ENCODE results near the gene EVI5. TPM values are rescaled to one million over a fixed set of nuclear protein-coding genes. Genes with fewer than 3 reads are reported as not detected.

EVI5 gene
- total RNA-seq, 1 experiment from 2014 or later, result 11.4 TPM

GRCh38 chr1:92503043-92503925, 281.6 kb downstream of the EVI5 start (continued):
- TF ChIP-seq ZNF232 (CRISPR knock-in tag; IDR thresholded peaks at IDR 0.05) (no peak), CREB1 (CRISPR knock-in tag; IDR thresholded peaks at IDR 0.05) (no peak)

- no peaks in the 10 kb centered on the region for H3K36me3 Mint-ChIP-seq
- H3K9me3 Mint-ChIP-seq, result peaks cover 8% of the 10 kb centered on the region
- ATAC-seq (no peak), DNase-seq (ENCODE audit: low spot score) (no peak)
- no peak overlapping the region for H3K4me3 Mint-ChIP-seq
- ChIA-PET POLR2A (interaction anchor here (0.7 kb wide), 2 partner anchors 274 to 1664 kb away, joined by 6 to 10 read pairs; no protein-coding TSS in a partner anchor), CTCF (interaction anchor here (0.6 kb wide), 1 partner anchor 329 kb away, joined by 3 read pairs; no protein-coding TSS in a partner anchor)
- H3K4me1 Mint-ChIP-seq, result no peaks in the 10 kb centered on the region
- H3K27ac Mint-ChIP-seq, result no peak overlapping the region
- H3K27me3 Mint-ChIP-seq (ENCODE audit: low read depth), result peaks cover 4% of the 10 kb centered on the region; the same call in 1 of the 2 replicates
- no peak for TF ChIP-seq ZNF425 (CRISPR knock-in tag; conservative IDR thresholded peaks at IDR 0.05)
- TF ChIP-seq MAX (CRISPR knock-in tag; IDR thresholded peaks at IDR 0.05), result no peak
- TF ChIP-seq ZNF396 (CRISPR knock-in tag; IDR thresholded peaks at IDR 0.05; ENCODE audit: borderline replicate concordance), result no peak
- TF ChIP-seq JUN (CRISPR knock-in tag; IDR thresholded peaks at IDR 0.05), result no peak
- no peak for TF ChIP-seq PRRX2 (CRISPR knock-in tag; IDR thresholded peaks at IDR 0.05)
- TF ChIP-seq, protein P1, sequence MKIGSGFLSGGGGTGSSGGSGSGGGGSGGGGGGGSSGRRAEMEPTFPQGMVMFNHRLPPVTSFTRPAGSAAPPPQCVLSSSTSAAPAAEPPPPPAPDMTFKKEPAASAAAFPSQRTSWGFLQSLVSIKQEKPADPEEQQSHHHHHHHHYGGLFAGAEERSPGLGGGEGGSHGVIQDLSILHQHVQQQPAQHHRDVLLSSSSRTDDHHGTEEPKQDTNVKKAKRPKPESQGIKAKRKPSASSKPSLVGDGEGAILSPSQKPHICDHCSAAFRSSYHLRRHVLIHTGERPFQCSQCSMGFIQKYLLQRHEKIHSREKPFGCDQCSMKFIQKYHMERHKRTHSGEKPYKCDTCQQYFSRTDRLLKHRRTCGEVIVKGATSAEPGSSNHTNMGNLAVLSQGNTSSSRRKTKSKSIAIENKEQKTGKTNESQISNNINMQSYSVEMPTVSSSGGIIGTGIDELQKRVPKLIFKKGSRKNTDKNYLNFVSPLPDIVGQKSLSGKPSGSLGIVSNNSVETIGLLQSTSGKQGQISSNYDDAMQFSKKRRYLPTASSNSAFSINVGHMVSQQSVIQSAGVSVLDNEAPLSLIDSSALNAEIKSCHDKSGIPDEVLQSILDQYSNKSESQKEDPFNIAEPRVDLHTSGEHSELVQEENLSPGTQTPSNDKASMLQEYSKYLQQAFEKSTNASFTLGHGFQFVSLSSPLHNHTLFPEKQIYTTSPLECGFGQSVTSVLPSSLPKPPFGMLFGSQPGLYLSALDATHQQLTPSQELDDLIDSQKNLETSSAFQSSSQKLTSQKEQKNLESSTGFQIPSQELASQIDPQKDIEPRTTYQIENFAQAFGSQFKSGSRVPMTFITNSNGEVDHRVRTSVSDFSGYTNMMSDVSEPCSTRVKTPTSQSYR (CRISPR knock-in tag; IDR thresholded peaks at IDR 0.05), result no peak
- no peak for TF ChIP-seq SMAD4 (CRISPR knock-in tag; IDR thresholded peaks at IDR 0.05)
- TF ChIP-seq, protein P2, sequence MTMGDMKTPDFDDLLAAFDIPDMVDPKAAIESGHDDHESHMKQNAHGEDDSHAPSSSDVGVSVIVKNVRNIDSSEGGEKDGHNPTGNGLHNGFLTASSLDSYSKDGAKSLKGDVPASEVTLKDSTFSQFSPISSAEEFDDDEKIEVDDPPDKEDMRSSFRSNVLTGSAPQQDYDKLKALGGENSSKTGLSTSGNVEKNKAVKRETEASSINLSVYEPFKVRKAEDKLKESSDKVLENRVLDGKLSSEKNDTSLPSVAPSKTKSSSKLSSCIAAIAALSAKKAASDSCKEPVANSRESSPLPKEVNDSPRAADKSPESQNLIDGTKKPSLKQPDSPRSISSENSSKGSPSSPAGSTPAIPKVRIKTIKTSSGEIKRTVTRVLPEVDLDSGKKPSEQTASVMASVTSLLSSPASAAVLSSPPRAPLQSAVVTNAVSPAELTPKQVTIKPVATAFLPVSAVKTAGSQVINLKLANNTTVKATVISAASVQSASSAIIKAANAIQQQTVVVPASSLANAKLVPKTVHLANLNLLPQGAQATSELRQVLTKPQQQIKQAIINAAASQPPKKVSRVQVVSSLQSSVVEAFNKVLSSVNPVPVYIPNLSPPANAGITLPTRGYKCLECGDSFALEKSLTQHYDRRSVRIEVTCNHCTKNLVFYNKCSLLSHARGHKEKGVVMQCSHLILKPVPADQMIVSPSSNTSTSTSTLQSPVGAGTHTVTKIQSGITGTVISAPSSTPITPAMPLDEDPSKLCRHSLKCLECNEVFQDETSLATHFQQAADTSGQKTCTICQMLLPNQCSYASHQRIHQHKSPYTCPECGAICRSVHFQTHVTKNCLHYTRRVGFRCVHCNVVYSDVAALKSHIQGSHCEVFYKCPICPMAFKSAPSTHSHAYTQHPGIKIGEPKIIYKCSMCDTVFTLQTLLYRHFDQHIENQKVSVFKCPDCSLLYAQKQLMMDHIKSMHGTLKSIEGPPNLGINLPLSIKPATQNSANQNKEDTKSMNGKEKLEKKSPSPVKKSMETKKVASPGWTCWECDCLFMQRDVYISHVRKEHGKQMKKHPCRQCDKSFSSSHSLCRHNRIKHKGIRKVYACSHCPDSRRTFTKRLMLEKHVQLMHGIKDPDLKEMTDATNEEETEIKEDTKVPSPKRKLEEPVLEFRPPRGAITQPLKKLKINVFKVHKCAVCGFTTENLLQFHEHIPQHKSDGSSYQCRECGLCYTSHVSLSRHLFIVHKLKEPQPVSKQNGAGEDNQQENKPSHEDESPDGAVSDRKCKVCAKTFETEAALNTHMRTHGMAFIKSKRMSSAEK (CRISPR knock-in tag; IDR thresholded peaks at IDR 0.05; ENCODE audit: borderline replicate concordance), result no peak
- TF ChIP-seq FOXP4 (CRISPR knock-in tag; IDR thresholded peaks at IDR 0.05), result no peak
- TF ChIP-seq OVOL2 (CRISPR knock-in tag; IDR thresholded peaks at IDR 0.05; ENCODE audit: borderline replicate concordance), result no peak
- TF ChIP-seq NR3C1 (CRISPR knock-in tag; conservative IDR thresholded peaks at IDR 0.05; ENCODE audit: low read depth), result no peak
- TF ChIP-seq ZNF263 (CRISPR knock-in tag; IDR thresholded peaks at IDR 0.05; ENCODE audit: low read depth), result no peak
- TF ChIP-seq, protein P3, sequence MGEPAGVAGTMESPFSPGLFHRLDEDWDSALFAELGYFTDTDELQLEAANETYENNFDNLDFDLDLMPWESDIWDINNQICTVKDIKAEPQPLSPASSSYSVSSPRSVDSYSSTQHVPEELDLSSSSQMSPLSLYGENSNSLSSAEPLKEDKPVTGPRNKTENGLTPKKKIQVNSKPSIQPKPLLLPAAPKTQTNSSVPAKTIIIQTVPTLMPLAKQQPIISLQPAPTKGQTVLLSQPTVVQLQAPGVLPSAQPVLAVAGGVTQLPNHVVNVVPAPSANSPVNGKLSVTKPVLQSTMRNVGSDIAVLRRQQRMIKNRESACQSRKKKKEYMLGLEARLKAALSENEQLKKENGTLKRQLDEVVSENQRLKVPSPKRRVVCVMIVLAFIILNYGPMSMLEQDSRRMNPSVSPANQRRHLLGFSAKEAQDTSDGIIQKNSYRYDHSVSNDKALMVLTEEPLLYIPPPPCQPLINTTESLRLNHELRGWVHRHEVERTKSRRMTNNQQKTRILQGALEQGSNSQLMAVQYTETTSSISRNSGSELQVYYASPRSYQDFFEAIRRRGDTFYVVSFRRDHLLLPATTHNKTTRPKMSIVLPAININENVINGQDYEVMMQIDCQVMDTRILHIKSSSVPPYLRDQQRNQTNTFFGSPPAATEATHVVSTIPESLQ (CRISPR knock-in tag; IDR thresholded peaks at IDR 0.05), result no peak
- TF ChIP-seq CREM (CRISPR knock-in tag; IDR thresholded peaks at IDR 0.05), result no peak
- TF ChIP-seq ZNF416 (CRISPR knock-in tag; IDR thresholded peaks at IDR 0.05), result no peak
- no peak for TF ChIP-seq GRHL2 (CRISPR knock-in tag; IDR thresholded peaks at IDR 0.05; ENCODE audit: insufficient replicate concordance, severe bottlenecking)
- TF ChIP-seq IRF2 (CRISPR knock-in tag; IDR thresholded peaks at IDR 0.05; ENCODE audit: borderline replicate concordance, low read depth), result no peak
- no peak for TF ChIP-seq ZNF423 (CRISPR knock-in tag; IDR thresholded peaks at IDR 0.05)
- TF ChIP-seq JAZF1 (CRISPR knock-in tag; IDR thresholded peaks at IDR 0.05), result no peak
- TF ChIP-seq GABPB1 (CRISPR knock-in tag; IDR thresholded peaks at IDR 0.05), result no peak
Observed at GRCh38 chr1:92502247-92502646, 282.7 kb downstream of the EVI5 start.
